ENCODE data around the gene TBC1D22A. TPM values are rescaled to one million over a fixed set of nuclear protein-coding genes. Genes with fewer than 3 reads are reported as not detected.

TBC1D22A gene
- total and polyA plus RNA-seq, 2 experiments from 2014 or later = 9.6 to 13.3 TPM

DNA sequence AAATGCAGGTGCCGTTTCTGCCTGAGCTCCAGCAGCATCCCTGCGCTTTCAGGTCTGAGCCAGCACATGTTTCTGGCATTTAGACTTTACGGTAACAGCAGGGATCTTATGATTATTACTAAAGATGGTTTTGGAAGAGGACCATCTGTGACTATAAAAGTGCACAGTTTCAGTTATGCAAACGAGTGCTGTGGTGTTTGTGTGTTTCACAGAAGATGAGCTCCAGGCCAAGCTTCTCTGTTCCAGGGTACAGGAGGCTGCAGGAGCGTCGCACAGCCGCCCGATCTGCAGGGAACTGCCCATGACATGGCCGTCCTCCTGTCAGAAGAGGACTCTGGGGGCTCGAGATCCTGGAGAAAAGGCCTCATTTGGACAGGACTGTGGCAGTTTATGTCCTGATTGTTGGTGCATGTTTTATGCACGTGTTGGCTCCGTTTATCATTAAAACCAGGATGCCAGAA, 297.3 kb downstream of the TBC1D22A start (continued):
- TF ChIP-seq, protein P1, sequence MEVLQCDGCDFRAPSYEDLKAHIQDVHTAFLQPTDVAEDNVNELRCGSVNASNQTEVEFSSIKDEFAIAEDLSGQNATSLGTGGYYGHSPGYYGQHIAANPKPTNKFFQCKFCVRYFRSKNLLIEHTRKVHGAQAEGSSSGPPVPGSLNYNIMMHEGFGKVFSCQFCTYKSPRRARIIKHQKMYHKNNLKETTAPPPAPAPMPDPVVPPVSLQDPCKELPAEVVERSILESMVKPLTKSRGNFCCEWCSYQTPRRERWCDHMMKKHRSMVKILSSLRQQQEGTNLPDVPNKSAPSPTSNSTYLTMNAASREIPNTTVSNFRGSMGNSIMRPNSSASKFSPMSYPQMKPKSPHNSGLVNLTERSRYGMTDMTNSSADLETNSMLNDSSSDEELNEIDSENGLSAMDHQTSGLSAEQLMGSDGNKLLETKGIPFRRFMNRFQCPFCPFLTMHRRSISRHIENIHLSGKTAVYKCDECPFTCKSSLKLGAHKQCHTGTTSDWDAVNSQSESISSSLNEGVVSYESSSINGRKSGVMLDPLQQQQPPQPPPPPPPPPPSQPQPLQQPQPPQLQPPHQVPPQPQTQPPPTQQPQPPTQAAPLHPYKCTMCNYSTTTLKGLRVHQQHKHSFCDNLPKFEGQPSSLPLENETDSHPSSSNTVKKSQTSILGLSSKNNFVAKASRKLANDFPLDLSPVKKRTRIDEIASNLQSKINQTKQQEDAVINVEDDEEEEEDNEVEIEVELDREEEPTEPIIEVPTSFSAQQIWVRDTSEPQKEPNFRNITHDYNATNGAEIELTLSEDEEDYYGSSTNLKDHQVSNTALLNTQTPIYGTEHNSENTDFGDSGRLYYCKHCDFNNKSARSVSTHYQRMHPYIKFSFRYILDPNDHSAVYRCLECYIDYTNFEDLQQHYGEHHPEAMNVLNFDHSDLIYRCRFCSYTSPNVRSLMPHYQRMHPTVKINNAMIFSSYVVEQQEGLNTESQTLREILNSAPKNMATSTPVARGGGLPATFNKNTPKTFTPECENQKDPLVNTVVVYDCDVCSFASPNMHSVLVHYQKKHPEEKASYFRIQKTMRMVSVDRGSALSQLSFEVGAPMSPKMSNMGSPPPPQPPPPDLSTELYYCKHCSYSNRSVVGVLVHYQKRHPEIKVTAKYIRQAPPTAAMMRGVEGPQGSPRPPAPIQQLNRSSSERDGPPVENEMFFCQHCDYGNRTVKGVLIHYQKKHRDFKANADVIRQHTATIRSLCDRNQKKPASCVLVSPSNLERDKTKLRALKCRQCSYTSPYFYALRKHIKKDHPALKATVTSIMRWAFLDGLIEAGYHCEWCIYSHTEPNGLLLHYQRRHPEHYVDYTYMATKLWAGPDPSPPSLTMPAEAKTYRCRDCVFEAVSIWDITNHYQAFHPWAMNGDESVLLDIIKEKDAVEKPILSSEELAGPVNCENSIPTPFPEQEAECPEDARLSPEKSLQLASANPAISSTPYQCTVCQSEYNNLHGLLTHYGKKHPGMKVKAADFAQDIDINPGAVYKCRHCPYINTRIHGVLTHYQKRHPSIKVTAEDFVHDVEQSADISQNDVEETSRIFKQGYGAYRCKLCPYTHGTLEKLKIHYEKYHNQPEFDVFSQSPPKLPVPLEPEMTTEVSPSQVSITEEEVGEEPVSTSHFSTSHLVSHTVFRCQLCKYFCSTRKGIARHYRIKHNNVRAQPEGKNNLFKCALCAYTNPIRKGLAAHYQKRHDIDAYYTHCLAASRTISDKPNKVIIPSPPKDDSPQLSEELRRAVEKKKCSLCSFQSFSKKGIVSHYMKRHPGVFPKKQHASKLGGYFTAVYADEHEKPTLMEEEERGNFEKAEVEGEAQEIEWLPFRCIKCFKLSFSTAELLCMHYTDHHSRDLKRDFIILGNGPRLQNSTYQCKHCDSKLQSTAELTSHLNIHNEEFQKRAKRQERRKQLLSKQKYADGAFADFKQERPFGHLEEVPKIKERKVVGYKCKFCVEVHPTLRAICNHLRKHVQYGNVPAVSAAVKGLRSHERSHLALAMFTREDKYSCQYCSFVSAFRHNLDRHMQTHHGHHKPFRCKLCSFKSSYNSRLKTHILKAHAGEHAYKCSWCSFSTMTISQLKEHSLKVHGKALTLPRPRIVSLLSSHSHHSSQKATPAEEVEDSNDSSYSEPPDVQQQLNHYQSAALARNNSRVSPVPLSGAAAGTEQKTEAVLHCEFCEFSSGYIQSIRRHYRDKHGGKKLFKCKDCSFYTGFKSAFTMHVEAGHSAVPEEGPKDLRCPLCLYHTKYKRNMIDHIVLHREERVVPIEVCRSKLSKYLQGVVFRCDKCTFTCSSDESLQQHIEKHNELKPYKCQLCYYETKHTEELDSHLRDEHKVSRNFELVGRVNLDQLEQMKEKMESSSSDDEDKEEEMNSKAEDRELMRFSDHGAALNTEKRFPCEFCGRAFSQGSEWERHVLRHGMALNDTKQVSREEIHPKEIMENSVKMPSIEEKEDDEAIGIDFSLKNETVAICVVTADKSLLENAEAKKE (CRISPR knock-in tag; IDR thresholded peaks at IDR 0.05) = no peak
- no peak for TF ChIP-seq CREB1 (CRISPR knock-in tag; IDR thresholded peaks at IDR 0.05; ENCODE audit: low read depth)

DNA sequence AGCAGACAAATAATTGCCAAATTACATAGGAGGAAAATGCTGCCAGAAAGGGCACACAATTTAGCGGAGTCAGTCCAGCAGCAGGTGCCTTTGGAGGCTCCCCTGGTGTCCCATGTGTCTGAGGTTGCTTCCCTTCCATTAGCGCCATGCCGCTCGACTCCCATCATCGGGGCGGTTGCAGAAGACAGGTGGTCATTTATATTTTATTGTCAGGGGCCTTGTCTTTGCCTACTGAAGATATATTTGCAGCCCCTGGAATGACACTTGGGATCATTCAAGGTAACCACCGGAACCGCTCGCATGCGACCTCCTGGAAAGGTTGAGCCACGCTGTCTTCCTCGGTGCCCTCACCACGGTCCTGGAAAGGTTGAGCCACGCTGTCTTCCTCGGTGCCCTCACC, 298.3 kb downstream of the TBC1D22A start:
- Histone ChIP-seq H2AFZ (no peak overlapping the region), H3F3A (replicated peaks; ENCODE audit: low read depth) (no peaks in the 10 kb centered on the region), H3K27me3 (ENCODE audit: insufficient read depth) (no peaks in the 10 kb centered on the region), H3K4me1 (ENCODE audit: insufficient read depth) (no peaks in the 10 kb centered on the region), H3K36me3 (ENCODE audit: insufficient read depth) (no peaks in the 10 kb centered on the region), H3K4me2 (no peak overlapping the region), H3K9me2 (ENCODE audit: insufficient read depth) (no peaks in the 10 kb centered on the region), H3K4me3 (no peak overlapping the region), H3K27ac (ENCODE audit: low read depth) (no peak overlapping the region), H3K79me2 (replicated peaks; ENCODE audit: insufficient read depth) (no peaks in the 10 kb centered on the region), H4K20me1 (replicated peaks; ENCODE audit: insufficient read depth) (no peaks in the 10 kb centered on the region)
- Mint-ChIP-seq H3K4me1 (no peaks in the 10 kb centered on the region), H3K4me3 (no peak overlapping the region), H3K9me3 (no peaks in the 10 kb centered on the region), H3K27me3 (ENCODE audit: insufficient read depth, low read depth, poor library complexity) (peaks cover 2% of the 10 kb centered on the region), H3K27ac (no peak overlapping the region), H3K36me3 (ENCODE audit: low read depth) (no peaks in the 10 kb centered on the region; the same call in 1 of the 3 replicates)
- DNase-seq (ENCODE audit: low spot score) = no peak
- no peak for ATAC-seq
- TF ChIP-seq ZNF331 (CRISPR knock-in tag; IDR thresholded peaks at IDR 0.05; ENCODE audit: low read depth) = no peak
- TF ChIP-seq, protein P2, sequence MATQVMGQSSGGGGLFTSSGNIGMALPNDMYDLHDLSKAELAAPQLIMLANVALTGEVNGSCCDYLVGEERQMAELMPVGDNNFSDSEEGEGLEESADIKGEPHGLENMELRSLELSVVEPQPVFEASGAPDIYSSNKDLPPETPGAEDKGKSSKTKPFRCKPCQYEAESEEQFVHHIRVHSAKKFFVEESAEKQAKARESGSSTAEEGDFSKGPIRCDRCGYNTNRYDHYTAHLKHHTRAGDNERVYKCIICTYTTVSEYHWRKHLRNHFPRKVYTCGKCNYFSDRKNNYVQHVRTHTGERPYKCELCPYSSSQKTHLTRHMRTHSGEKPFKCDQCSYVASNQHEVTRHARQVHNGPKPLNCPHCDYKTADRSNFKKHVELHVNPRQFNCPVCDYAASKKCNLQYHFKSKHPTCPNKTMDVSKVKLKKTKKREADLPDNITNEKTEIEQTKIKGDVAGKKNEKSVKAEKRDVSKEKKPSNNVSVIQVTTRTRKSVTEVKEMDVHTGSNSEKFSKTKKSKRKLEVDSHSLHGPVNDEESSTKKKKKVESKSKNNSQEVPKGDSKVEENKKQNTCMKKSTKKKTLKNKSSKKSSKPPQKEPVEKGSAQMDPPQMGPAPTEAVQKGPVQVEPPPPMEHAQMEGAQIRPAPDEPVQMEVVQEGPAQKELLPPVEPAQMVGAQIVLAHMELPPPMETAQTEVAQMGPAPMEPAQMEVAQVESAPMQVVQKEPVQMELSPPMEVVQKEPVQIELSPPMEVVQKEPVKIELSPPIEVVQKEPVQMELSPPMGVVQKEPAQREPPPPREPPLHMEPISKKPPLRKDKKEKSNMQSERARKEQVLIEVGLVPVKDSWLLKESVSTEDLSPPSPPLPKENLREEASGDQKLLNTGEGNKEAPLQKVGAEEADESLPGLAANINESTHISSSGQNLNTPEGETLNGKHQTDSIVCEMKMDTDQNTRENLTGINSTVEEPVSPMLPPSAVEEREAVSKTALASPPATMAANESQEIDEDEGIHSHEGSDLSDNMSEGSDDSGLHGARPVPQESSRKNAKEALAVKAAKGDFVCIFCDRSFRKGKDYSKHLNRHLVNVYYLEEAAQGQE (IDR thresholded peaks at IDR 0.05; ENCODE audit: unreplicated experiment) = no peak
- TF ChIP-seq, protein P1 (CRISPR knock-in tag; IDR thresholded peaks at IDR 0.05) = no peak
- TF ChIP-seq POLR2AphosphoS5 (IDR thresholded peaks at IDR 0.05; ENCODE audit: low read depth) = no peak
- TF ChIP-seq EZH2phosphoT487 (IDR thresholded peaks at IDR 0.05; ENCODE audit: unreplicated experiment) = no peak
- no peak for TF ChIP-seq CREB1 (CRISPR knock-in tag; IDR thresholded peaks at IDR 0.05; ENCODE audit: low read depth)
